Ishikawa (cell line): ENCODE results near the gene RER1.

Experiments used
- CEBPB ChIP-seq: IDR thresholded peaks from 2 replicates; pipeline ENCODE4 v1.6.1; 2012
- CREB1 ChIP-seq: IDR thresholded peaks from 2 replicates; pipeline ENCODE4 v1.6.1; 2012; ENCODE audit warnings: low read depth
- EGR1 ChIP-seq: IDR thresholded peaks from 2 replicates; pipeline ENCODE4 v1.6.1; 2012
- EP300 ChIP-seq: IDR thresholded peaks from 2 replicates; pipeline ENCODE4 v1.6.1; 2012; ENCODE audit warnings: borderline replicate concordance
- FOXM1 ChIP-seq: IDR thresholded peaks from 2 replicates; pipeline ENCODE4 v1.6.1; 2012; ENCODE audit warnings: low read depth, borderline replicate concordance
- MAX ChIP-seq: IDR thresholded peaks from 2 replicates; pipeline ENCODE4 v1.6.1; 2012
- NFIC ChIP-seq: IDR thresholded peaks from 2 replicates; pipeline ENCODE4 v1.6.1; 2012
- RAD21 ChIP-seq: IDR thresholded peaks from 2 replicates; pipeline ENCODE4 v1.6.1; 2012; ENCODE audit warnings: low read depth
- REST ChIP-seq: IDR thresholded peaks from 2 replicates; pipeline ENCODE4 v1.6.1; 2012; ENCODE audit warnings: low read depth, mild to moderate bottlenecking
- TAF1 ChIP-seq: IDR thresholded peaks from 2 replicates; pipeline ENCODE4 v1.6.1; 2012; ENCODE audit warnings: low read depth, mild to moderate bottlenecking
- TCF12 ChIP-seq: IDR thresholded peaks from 2 replicates; pipeline ENCODE4 v1.6.1; 2012; ENCODE audit warnings: low read depth
- TEAD4 ChIP-seq: IDR thresholded peaks from 2 replicates; pipeline ENCODE4 v1.6.1; 2012
- USF1 ChIP-seq: IDR thresholded peaks from 2 replicates; pipeline ENCODE4 v1.6.1; 2012
- YY1 ChIP-seq: IDR thresholded peaks from 2 replicates; pipeline ENCODE4 v1.6.1; 2012; ENCODE audit warnings: low read depth
- ZBTB7A ChIP-seq: IDR thresholded peaks from 2 replicates; pipeline ENCODE4 v1.6.1; 2012; ENCODE audit warnings: low read depth

RER1 gene

GRCh38 chr1:2446394-2446793 lies 54.8 kb downstream of the RER1 start:
- TF ChIP-seq CREB1: no peak
- TF ChIP-seq TEAD4: no peak
- no peak for TF ChIP-seq MAX
- TF ChIP-seq ZBTB7A: no peak
- no peak for TF ChIP-seq EP300
- TF ChIP-seq REST: no peak
- TF ChIP-seq YY1: no peak
- no peak for TF ChIP-seq TAF1
- no peak for TF ChIP-seq NFIC
- TF ChIP-seq RAD21: no peak
- TF ChIP-seq USF1: no peak
- TF ChIP-seq CEBPB: no peak
- no peak for TF ChIP-seq TCF12
- no peak for TF ChIP-seq EGR1
- no peak for TF ChIP-seq FOXM1

GRCh38 chr1:2446861-2447260 lies 55.2 kb downstream of the RER1 start:
- no peak for TF ChIP-seq MAX
- TF ChIP-seq TAF1: no peak
- no peak for TF ChIP-seq EP300
- TF ChIP-seq TCF12: no peak
- TF ChIP-seq RAD21: no peak
- no peak for TF ChIP-seq CREB1
- no peak for TF ChIP-seq YY1
- no peak for TF ChIP-seq CEBPB

GRCh38 chr1:2447276-2448097 lies 55.8 kb downstream of the RER1 start:
- TF ChIP-seq TEAD4 (no peak), TAF1 (no peak), USF1 (no peak), CEBPB (no peak), REST (no peak), MAX (no peak)

- TF ChIP-seq EGR1: no peak
- no peak for TF ChIP-seq CEBPB
- no peak for TF ChIP-seq CREB1
- no peak for TF ChIP-seq EP300
- TF ChIP-seq REST: no peak
- no peak for TF ChIP-seq MAX
- no peak for TF ChIP-seq RAD21
- no peak for TF ChIP-seq TCF12
These were observed 56.4 kb downstream of the RER1 start for GRCh38 chr1:2448098-2448445.
